GM12878 (cell line): ENCODE measurements around the gene RDH12.

Experiments used
- EGR1 ChIP-seq, 2 experiments: IDR thresholded peaks; 1 replicate in 1 of 2; 2 replicates in 1 of 2; pipeline ENCODE4 v1.6.1; 2011 to 2012; ENCODE audit warnings: low read depth in 2 of 2, low read length in 2 of 2, borderline replicate concordance in 1 of 2, mild to moderate bottlenecking in 1 of 2, moderate library complexity in 1 of 2
- FOXK2 ChIP-seq: fragments of 450-650 bp; IDR thresholded peaks from 2 replicates; pipeline ENCODE4 v1.6.1; 2017; ENCODE audit warnings: mild to moderate bottlenecking, moderate library complexity
- JUNB ChIP-seq: IDR thresholded peaks from 2 replicates; pipeline ENCODE4 v1.6.1; 2016; ENCODE audit warnings: antibody characterized with exemption, mild to moderate bottlenecking
- SREBF2 ChIP-seq: IDR thresholded peaks from 2 replicates; pipeline ENCODE4 v1.6.1; 2012; ENCODE audit warnings: mild to moderate bottlenecking, low read length
- TF ChIP-seq, protein P1 (sequence below), 3 experiments: IDR thresholded peaks in 2 of 3; conservative IDR thresholded peaks in 1 of 3; 2 replicates each; pipeline ENCODE4 v1.5.1; 2011; ENCODE audit warnings: low read depth in 3 of 3, low read length in 3 of 3, mild to moderate bottlenecking in 3 of 3, control low read depth in 2 of 3, moderate library complexity in 2 of 3, inconsistent platforms in 1 of 3, mixed read lengths in 1 of 3; ENCODE audit not compliant: control insufficient read depth in 2 of 3, insufficient read depth in 1 of 3; ENCODE audit errors: extremely low read depth in 1 of 3

DNA sequence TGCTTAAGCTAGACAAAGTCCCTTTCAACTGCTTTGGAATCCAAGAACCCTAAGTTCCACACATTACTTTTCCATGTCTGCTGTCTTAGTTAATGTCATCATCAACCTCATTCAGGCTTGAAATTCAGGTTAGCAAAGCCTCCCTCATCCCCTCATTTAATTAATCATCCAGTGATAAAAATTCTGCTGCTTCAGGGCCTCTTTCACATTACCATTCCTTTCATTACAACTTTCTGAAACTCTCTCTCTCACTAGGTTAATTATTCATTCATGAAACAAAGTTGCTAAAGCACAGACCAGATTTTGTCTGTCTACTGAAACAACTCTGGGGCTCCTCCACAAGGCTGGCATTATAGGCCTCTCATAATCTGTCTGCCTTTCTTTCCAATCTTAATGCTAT lies 17.8 kb upstream of the RDH12 start:
- no peak for TF ChIP-seq FOXK2
- TF ChIP-seq, protein P1, sequence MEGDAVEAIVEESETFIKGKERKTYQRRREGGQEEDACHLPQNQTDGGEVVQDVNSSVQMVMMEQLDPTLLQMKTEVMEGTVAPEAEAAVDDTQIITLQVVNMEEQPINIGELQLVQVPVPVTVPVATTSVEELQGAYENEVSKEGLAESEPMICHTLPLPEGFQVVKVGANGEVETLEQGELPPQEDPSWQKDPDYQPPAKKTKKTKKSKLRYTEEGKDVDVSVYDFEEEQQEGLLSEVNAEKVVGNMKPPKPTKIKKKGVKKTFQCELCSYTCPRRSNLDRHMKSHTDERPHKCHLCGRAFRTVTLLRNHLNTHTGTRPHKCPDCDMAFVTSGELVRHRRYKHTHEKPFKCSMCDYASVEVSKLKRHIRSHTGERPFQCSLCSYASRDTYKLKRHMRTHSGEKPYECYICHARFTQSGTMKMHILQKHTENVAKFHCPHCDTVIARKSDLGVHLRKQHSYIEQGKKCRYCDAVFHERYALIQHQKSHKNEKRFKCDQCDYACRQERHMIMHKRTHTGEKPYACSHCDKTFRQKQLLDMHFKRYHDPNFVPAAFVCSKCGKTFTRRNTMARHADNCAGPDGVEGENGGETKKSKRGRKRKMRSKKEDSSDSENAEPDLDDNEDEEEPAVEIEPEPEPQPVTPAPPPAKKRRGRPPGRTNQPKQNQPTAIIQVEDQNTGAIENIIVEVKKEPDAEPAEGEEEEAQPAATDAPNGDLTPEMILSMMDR (IDR thresholded peaks at IDR 0.05 in 2 of 3, conservative IDR thresholded peaks at IDR 0.05 in 1 of 3; ENCODE audit: control insufficient read depth in 2 of 3, extremely low read depth in 1 of 3, insufficient read depth in 1 of 3, low read depth in 3 of 3, low read length in 3 of 3): no peak
- no peak for TF ChIP-seq EGR1 (IDR thresholded peaks at IDR 0.05; ENCODE audit: borderline replicate concordance in 1 of 2, low read depth in 2 of 2, low read length in 2 of 2)
- no peak for TF ChIP-seq JUNB
- no peak for TF ChIP-seq SREBF2
